ENCODE results near the gene LENG8.
"Not testable (repeated sequence)": the region's sequence is repeated elsewhere in the genome, so short reads cannot be mapped to it uniquely, and the experiment has no call there.

The LENG8 gene

GRCh38 chr19:54462047-54462654 lies 13.2 kb downstream of the LENG8 start:
- no peak for DNase-seq

DNA sequence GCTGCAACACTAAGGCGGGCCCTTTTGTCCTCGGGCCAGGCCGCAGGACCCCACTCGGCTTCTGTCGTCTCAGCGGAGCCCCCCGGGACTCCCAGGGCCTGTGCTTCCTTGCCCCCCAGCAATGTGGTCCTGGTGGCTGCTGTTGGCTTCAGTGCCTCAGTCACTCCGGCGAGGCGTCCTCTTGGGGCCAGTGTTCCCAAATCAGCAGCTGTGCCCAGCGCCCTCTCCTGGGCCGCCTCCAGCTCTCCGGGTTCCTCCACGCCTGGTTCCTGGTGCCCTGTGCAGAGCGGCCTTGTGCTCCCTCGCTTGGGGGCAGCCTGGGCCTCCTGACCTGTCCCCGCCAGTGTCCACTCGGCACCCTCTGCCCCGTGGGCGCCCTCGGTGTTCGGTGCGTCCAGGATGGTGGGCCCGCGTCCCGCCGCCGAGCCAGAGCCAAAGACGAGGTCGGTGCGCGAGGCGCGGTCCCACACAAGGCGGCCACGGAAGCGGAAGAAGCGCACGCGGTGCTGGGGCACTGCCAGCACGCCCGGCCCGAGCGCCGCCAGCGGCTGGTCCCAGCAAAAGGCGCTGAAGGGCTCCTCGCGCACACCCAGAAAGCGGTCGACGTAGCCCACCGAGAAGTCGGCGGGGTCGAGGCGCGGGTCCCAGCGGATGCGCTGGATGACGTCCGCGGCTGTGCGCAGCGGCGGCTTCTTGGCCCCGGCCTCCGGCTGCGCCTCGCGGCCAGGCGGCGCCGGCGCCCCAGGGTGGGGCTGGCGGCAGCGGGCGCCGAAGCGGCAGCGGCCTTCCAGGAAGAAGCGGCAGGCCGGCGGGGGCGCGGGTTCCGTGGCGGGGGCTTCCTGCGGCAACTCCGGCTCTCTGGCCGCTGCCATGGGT lies 13.9 kb downstream of the LENG8 start:
- DNase-seq: peak in 10 of 14 donors; percentile 6 to 79 (median 47)

- DNase-seq: peak; percentile 11 to 95 (median 80)
Measured at GRCh38 chr19:54463531-54464043, 14.6 kb downstream of the LENG8 start, which contains the start of gene LENG9. LENG9 (minus strand) TSS chr19:54463778; CDS start chr19:54463526, 252 bp downstream.

- DNase-seq: peak in 11 of 14 donors; percentile 48 to 90 (median 78)
Measured at GRCh38 chr19:54464044-54464629, 15.1 kb downstream of the LENG8 start.

DNA sequence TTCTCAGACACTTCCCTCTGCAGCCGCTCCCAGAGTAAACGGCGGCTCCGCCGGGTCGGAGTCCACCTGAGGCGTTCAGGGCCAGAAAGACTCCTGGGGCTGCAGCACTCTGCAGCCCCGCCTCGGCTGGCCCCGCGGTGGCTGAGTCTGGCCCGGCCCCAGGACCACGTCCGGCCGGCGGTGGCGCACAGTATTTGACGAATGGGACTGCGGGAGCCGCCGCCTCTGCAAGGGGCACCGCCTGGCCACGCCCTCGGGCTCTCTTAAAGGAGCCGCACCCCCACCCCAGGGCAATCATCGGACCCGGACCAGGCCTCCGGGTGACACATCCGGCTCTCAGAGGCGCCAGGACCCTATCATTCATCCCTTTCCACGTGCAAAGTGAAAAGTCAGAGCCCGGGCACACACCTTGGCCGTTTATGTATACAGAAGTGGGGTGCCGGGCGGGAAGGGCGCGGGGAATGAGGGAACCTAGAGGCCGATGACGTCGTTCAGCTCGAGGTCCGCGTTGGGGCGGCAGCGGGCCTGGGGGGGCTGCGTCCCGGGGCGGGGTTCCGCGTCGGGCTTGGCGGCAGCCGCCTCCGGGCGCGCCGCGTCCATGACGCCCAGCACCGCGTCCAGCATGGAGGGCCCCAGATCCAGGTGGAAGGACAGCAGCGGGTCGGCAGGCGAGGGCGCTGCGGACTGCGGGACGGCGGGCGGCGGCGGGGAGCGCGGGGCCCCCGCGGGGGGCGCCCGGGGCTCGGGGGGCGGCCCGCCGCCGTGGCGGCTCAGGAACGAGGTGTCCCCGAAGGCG lies 15.8 kb downstream of the LENG8 start:
- DNase-seq: peak in 13 of 14 donors; percentile 15 to 86 (median 68)

DNA sequence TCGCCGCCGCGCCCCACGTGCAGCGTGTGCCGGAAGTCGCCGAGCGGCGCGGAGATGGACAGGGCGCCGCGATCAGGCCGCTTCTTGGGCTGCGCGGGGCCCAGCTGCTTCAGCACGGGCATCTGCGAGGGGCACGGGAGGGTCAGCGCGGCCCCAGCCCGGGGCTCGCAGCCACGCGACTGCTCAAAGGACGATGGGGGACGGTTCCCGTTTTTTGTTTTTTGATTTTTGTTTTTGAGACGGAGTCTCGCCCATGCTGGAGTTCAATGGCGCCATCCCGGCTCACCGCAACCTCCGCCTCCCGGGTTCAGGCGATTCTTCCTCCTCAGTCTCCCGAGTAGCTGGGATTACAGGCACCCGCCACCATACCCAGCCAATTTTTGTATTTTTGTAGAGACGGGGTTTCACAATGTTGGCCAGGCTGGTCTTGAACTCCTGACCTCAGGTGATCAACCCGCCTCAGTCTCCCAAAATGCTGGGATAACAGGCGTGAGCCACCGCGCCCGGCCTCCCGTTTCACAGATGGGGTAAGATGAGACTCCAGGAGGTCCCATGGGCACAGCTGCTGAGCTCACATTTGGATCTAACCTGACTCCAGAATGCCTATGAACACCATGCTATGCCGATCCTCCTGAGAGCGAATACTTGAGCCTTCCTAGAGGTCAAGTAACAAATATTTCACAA lies 16.6 kb downstream of the LENG8 start:
- no peak for DNase-seq

- not testable (repeated sequence) for DNase-seq
Measured at GRCh38 chr19:54466110-54466480, 17.1 kb downstream of the LENG8 start.

DNA sequence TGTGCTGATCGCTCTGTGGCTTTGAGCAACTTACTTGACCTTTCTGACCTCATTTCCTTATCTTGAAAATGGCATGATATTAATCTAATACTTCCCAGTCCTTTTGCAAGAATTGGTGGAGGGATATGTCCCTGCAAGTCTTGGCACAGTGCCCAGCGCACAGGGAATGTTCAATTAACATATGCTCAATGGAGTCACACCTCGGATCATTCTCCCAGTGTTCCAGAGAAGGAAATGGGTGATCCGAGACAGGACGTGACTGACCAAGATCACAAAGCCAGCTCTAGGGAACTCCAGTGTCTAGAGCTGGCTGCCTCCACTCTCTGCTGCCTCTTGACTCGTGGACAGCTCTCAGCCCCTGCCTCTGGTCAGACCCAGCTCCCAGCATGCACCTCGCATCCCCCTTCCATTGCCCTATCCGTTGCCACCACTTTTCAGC lies 20.5 kb downstream of the LENG8 start:
- no peak for DNase-seq

DNA sequence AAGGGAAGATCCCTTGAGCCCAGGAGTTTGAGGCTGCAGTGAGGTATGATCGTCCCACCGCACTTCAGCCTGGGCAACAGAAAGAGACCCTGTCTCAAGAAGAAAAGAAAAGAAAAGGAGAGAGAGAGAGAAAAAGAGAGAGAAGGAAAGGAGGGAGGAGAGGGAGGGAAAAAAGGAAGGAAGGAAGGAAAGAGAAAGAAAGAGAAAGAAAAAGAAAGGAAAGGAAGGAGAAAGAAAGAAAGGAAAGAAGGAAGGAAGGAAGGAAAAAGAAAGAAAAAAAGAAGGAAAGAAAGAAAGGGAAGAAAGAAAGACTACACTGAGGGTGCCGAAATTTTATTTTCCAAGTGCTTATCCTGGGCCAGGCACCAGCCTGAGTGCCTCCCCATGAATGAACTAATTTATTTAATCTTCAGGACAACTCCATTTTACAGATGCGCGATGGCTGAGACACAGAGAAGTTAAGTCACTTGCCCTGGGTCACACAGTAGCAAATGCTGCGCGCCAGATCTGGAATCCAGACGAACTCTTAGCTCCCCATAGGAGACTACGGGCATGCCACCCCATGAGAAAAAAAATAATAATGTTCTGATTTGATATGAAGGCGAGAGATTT lies 21.4 kb downstream of the LENG8 start:
- no peak for DNase-seq

DNA sequence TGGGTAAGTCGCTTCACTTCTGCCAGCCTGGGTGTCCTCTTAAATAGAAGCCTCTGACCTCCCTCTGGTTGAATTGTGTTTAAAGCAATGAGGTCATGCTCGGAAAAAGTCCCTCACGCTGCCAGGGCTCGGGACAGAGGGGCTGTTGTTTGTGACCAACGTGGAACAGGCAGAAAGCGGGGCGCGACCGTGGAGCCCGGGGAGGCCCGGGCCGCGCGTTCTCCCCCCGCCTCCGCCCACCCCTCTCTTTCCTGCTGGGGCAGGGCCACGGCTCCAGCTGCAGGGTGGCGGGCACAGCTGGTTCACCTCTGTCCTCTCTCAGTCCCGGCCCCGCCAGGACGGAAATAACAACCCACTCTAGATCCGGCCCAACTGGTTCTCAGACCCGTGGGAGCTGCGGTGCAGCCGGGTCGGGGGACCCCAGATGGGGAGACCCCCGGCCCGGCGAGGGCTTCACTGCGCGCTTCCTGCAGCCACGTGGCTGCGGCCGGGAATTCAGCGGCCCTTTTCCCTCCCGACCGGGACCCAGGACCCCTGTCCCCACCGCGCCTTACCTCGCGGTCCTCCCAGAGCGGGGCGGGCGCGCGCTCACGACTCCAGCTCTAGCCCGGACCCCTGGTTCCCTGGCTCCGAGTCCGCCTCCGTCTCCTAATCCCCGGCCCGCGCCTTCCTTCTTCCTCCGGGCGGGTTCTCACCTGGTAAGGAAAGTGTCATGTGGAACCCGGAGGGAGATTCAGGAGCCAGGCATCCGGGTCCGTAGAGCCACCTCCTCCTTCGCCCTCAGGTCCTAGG lies 22.2 kb downstream of the LENG8 start:
- DNase-seq: peak in 6 of 14 donors; percentile 17 to 43 (median 26)

DNA sequence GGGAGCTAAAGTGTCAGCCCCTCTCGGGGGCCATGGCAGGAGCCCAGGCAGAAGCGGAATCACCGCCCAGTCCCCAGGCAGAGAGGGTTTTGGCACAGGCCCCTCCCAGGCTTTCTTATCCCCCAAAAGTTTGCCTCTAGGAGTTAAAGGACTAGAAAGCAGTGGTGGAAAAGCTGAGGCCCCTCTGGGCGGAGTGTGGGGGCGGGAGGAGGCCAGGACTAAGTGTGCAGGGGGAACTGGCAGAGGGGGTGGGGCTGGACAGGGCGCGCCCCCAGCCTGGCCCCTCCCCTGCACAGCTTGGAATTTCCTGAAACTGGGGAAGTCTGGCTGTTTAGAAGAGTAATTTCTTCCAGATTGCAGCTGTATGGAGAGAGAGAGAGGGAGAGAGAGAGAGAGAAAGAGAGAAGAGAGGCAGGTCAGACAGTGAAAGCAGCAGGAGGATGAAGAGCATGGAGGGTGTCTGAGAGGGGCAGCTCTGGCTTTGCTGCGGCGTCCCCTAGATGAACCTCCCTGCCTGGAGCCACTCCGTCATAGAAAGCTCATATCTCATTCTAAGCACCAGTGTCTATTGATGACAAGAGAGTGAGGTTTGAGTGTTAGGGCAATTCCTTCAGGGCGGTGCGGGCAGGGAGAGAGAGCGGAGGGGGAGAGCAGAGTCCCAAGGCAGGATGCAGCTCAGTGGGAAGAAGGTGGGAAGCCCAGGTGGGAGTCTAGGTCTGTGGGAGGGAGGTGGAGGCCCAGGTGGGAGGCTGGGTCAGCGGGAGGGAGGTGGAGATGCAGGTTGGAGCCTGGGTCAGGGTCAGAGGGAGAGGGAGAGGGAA lies 24.3 kb downstream of the LENG8 start, which contains the start of gene CDC42EP5:
Gene CDC42EP5 (minus strand): TSS at position 226 of the 821 bp plus-strand sequence. CDS start 7,749 bp downstream, outside the sequence.
- DNase-seq: peak in 1 of 14 donors; percentile 8

- no peak for DNase-seq
Measured at GRCh38 chr19:54473892-54474372, 24.9 kb downstream of the LENG8 start.

DNA sequence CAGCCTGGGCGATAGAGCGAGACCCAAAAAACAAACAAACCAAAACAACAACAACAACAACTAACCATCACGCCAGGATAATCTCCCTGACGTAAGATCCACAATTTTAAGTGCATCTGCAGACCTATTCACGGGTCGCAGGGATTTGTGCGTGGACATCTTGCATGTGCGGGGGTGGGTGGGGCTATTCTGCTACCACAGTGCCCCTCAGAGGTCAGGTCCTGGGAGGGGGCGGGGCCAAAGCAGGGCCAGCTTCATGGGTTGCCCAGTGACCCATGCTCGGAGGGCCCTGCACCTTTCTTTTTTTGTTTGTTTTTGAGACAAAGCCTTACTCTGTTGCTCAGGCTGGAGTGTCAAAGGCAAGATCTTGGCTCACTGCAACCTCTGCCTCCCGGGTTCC lies 26.7 kb downstream of the LENG8 start:
- DNase-seq: no peak

DNA sequence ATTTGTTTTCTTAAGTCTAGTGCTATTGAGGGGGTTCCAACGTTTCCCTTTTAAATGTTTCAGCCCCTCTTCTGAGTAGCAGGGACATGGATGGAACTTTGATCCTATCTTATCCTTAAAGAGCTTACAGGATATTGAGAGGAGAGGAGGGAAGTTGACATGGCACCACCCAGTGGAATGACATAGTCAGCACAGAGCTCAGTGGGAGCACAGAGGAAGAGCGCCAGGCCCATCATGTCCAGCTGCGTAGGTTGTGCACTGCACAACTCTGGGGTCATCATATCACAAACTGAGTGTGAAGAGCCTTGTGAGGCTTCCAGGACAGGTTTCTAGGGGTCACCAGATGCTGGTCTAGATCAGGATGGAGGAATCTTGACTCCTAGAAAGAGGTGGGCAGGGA lies 28.7 kb downstream of the LENG8 start:
- no peak for DNase-seq

- peak in 1 of 14 donors; percentile 4 for DNase-seq
Measured at GRCh38 chr19:54478677-54479266, 29.8 kb downstream of the LENG8 start.

GRCh38 chr19:54480051-54480450 lies 31.1 kb downstream of the LENG8 start:
- no peak for DNase-seq

DNA sequence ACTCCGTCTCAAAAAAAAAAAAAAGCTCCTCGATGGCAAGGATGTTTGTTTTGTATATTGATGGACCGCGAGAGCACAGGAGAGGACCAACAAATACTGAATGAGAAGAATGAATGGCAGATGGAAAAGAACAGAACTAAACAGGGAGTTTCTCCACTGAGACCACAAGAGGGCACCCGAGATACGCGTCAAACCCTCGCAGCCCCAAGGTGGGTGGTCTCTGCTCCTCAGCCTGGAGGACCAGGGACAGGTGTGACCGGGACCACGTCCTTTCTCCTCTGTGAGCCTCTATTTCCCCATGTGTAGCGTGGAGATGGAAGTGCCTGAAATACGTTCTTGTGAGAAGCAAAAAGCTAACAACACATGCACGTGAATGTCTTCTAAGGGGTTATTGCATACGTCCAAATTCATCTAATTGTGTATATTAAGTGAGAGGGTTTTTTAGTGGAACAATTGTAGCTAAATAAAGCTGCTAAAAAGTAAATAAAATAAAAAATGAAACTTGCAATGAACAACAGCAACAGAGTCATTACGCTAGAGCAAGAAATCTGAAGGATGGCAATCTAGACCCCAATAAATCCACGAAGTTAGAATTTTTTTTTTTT lies 32.4 kb downstream of the LENG8 start:
- peak in 3 of 14 donors; percentile 1 to 18 (median 10) for DNase-seq

GRCh38 chr19:54482889-54483288 lies 33.9 kb downstream of the LENG8 start:
- DNase-seq: no peak

All from C1 segment of cervical spinal cord (tissue), 14 donors.